Upper lobe of right lung (tissue), 1 donor: Measurements from ENCODE around the gene FAM131A. TPM values are rescaled to one million over a fixed set of nuclear protein-coding genes. Genes with fewer than 3 reads are reported as not detected.

Experiments
- ATAC-seq: fragments of 200-7000 bp; cut with Tn5 transposase; one replicate; pipeline ENCODE4 v1.9.1; 2020; ENCODE audit warnings: mild to moderate bottlenecking, moderate library complexity
- DNase-seq: peaks from one replicate; pipeline ENCODE4 v3.0.0-alpha.2; 2020
- H3K27ac ChIP-seq: fragments of 200-600 bp; one replicate; pipeline ENCODE4 v1.8.0; 2022
- H3K27me3 ChIP-seq: fragments of 200-600 bp; one replicate; pipeline ENCODE4 v1.8.0; 2022; ENCODE audit warnings: mild to moderate bottlenecking
- H3K36me3 ChIP-seq: fragments of 200-600 bp; one replicate; pipeline ENCODE4 v1.8.0; 2022
- H3K4me1 ChIP-seq: fragments of 200-600 bp; one replicate; pipeline ENCODE4 v1.8.0; 2022
- H3K4me3 ChIP-seq: fragments of 200-600 bp; one replicate; pipeline ENCODE4 v1.8.0; 2022; ENCODE audit warnings: mild to moderate bottlenecking
- H3K9me3 ChIP-seq: fragments of 200-600 bp; one replicate; pipeline ENCODE4 v1.8.0; 2022
- intact Hi-C: fragments of 100-400 bp; cut with DNase I; formaldehyde crosslinking; loops from one replicate; pipeline ENCODE4 v1.11.0; 2022
- total RNA-seq: library from RNA; stranded (reverse); fragmentation: NEBNext Ultra II Directional; extraction: Animal tissue kit (Norgen Biotek cat#: 25700); gene quantifications from one replicate; pipeline ENCODE4 v1.2.1, GENCODE V29; 2021
- TF ChIP-seq, protein P1 (sequence below): fragments of 200-600 bp; IDR thresholded peaks from one replicate; pipeline ENCODE4 v1.8.0; 2022; ENCODE audit warnings: antibody characterized with exemption
- donor health status: DM: no; HTN: yes; CAD: no; lungs with severe emphysema.

Gene FAM131A
- total RNA-seq, 1 donor from 2014 or later: 19.0 TPM

GRCh38 chr3:184305577-184305976 lies 31.8 kb upstream of the FAM131A start:
- no peak overlapping the region for H3K27ac ChIP-seq
- no peak for DNase-seq
- peaks cover 83% of the 10 kb centered on the region for H3K36me3 ChIP-seq
- ATAC-seq: peak; percentile 21
- H3K4me1 ChIP-seq: peaks cover 3% of the 10 kb centered on the region
- H3K9me3 ChIP-seq: no peaks in the 10 kb centered on the region
- intact Hi-C loops: no loop called here
- no peak overlapping the region for H3K4me3 ChIP-seq
- no peaks in the 10 kb centered on the region for H3K27me3 ChIP-seq
- TF ChIP-seq, protein P1, sequence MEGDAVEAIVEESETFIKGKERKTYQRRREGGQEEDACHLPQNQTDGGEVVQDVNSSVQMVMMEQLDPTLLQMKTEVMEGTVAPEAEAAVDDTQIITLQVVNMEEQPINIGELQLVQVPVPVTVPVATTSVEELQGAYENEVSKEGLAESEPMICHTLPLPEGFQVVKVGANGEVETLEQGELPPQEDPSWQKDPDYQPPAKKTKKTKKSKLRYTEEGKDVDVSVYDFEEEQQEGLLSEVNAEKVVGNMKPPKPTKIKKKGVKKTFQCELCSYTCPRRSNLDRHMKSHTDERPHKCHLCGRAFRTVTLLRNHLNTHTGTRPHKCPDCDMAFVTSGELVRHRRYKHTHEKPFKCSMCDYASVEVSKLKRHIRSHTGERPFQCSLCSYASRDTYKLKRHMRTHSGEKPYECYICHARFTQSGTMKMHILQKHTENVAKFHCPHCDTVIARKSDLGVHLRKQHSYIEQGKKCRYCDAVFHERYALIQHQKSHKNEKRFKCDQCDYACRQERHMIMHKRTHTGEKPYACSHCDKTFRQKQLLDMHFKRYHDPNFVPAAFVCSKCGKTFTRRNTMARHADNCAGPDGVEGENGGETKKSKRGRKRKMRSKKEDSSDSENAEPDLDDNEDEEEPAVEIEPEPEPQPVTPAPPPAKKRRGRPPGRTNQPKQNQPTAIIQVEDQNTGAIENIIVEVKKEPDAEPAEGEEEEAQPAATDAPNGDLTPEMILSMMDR: peak; percentile 30

- TF ChIP-seq, protein P1: no peak
- ATAC-seq (no peak), DNase-seq (no peak)
- Histone ChIP-seq H3K9me3 (no peaks in the 10 kb centered on the region), H3K4me3 (no peak overlapping the region), H3K27me3 (no peaks in the 10 kb centered on the region), H3K36me3 (peaks cover 74% of the 10 kb centered on the region), H3K4me1 (no peaks in the 10 kb centered on the region), H3K27ac (no peak overlapping the region)
- intact Hi-C loops: no loop called here
Measured at GRCh38 chr3:184306341-184306972, 30.9 kb upstream of the FAM131A start.

- intact Hi-C loops: no loop called here
Measured at GRCh38 chr3:184307915-184308314, 29.5 kb upstream of the FAM131A start.

GRCh38 chr3:184308744-184309143 lies 28.7 kb upstream of the FAM131A start:
- intact Hi-C loops: no loop called here
- TF ChIP-seq, protein P1: no peak
- Histone ChIP-seq H3K27ac (no peak overlapping the region), H3K36me3 (peaks cover 51% of the 10 kb centered on the region), H3K4me1 (no peaks in the 10 kb centered on the region), H3K4me3 (no peak overlapping the region), H3K27me3 (no peaks in the 10 kb centered on the region), H3K9me3 (no peaks in the 10 kb centered on the region)
- ATAC-seq (no peak), DNase-seq (no peak)

More at GRCh38 chr3:184307915-184308314, 29.5 kb upstream of the FAM131A start:
- TF ChIP-seq, protein P1: no peak
- Histone ChIP-seq H3K4me1 (no peaks in the 10 kb centered on the region), H3K9me3 (no peaks in the 10 kb centered on the region), H3K36me3 (peaks cover 59% of the 10 kb centered on the region), H3K27ac (no peak overlapping the region), H3K27me3 (no peaks in the 10 kb centered on the region), H3K4me3 (no peak overlapping the region)
- no peak for ATAC-seq
- DNase-seq: no peak

DNA sequence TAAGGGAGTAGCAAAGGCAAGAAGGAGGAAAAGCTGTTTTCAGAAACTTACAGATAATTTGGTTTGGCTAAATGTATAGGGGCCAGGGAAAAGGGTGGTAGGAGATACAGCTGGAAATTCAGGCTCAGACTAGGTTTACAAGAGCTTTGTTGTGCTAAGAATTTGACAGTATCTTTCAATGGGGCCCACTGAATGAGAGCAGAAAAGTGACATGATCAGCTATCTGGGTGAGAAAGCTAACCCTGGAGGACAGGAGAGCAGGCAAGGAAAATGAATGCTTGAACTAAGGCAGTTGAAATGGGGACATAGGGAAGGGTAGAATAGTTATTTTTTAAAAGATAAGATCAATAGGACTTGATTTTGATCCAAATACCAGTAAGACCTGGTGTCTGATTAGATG lies 25.8 kb upstream of the FAM131A start:
- peaks cover 32% of the 10 kb centered on the region for H3K36me3 ChIP-seq
- peaks cover 6% of the 10 kb centered on the region for H3K4me1 ChIP-seq
- TF ChIP-seq, protein P1: no peak
- no peaks in the 10 kb centered on the region for H3K27me3 ChIP-seq
- H3K4me3 ChIP-seq: no peak overlapping the region
- DNase-seq (no peak), ATAC-seq (no peak)
- no peaks in the 10 kb centered on the region for H3K9me3 ChIP-seq
- H3K27ac ChIP-seq: no peak overlapping the region
- intact Hi-C loops: no loop called here

DNA sequence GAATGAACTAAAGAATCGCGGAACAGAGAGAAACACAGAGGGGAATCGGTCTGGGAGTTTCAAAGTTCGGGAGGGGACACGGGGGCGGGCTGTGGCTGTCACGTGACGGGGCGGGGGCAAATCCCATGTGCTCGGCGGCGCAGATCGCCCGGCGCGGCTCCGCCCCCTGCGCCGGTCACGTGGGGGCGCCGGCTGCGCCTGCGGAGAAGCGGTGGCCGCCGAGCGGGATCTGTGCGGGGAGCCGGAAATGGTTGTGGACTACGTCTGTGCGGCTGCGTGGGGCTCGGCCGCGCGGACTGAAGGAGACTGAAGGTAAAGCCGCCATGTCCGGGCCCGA lies 23.1 kb upstream of the FAM131A start, which contains the start of gene EIF4G1:
Gene EIF4G1, plus strand, starts transcription at position 244 of the 337 bp plus-strand sequence. CDS start 1,191 bp downstream, outside the sequence.
- Histone ChIP-seq H3K9me3 (no peaks in the 10 kb centered on the region), H3K4me3 (peak within 1 kb of the TSS; percentile 85), H3K27me3 (no peaks in the 10 kb centered on the region), H3K27ac (peak within 1 kb of the TSS; percentile 90), H3K36me3 (peaks cover 34% of the 10 kb centered on the region), H3K4me1 (peaks cover 31% of the 10 kb centered on the region)
- TF ChIP-seq, protein P1: no peak
- ATAC-seq (peak; percentile 91), DNase-seq (peak; percentile 98)
- intact Hi-C loops: no loop called here
